Measurements from ENCODE around the gene SDF4.

DNA sequence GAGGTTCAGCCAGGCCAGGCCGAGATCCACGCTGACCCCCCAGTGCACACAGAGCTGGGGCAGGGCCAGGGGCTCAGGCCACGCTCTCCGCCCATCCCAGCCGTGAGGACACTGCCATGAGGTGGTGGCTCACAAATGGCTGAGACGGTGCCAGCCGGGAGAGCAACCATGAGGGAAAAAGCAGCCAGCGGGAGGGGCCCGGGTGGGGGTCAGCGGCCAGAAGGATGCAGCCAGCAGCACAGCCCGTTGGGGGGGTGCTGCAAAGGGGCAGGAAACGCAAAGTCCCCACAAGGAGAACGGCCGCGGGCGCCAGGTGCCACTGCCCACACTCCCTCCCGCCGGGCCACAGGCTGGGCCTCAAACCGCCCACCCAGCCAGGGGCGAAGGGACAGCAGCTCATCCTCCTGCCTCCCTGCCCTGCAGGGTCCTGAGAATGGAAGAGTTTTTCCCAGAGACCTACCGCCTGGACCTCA is 49.8 kb downstream of the SDF4 start:
- TF ChIP-seq POLR2AphosphoS5 (IDR thresholded peaks at IDR 0.05) = no peak
- TF ChIP-seq, protein P1, sequence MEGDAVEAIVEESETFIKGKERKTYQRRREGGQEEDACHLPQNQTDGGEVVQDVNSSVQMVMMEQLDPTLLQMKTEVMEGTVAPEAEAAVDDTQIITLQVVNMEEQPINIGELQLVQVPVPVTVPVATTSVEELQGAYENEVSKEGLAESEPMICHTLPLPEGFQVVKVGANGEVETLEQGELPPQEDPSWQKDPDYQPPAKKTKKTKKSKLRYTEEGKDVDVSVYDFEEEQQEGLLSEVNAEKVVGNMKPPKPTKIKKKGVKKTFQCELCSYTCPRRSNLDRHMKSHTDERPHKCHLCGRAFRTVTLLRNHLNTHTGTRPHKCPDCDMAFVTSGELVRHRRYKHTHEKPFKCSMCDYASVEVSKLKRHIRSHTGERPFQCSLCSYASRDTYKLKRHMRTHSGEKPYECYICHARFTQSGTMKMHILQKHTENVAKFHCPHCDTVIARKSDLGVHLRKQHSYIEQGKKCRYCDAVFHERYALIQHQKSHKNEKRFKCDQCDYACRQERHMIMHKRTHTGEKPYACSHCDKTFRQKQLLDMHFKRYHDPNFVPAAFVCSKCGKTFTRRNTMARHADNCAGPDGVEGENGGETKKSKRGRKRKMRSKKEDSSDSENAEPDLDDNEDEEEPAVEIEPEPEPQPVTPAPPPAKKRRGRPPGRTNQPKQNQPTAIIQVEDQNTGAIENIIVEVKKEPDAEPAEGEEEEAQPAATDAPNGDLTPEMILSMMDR (IDR thresholded peaks at IDR 0.05) = no peak
